Measurements from ENCODE around the gene G6PC1. TPM values are rescaled to one million over a fixed set of nuclear protein-coding genes. Genes with fewer than 3 reads are reported as not detected.

G6PC1 gene
- total and polyA plus RNA-seq, 2 of the 4 experiments (the other 2 are of a cell fraction), result not detected

DNA sequence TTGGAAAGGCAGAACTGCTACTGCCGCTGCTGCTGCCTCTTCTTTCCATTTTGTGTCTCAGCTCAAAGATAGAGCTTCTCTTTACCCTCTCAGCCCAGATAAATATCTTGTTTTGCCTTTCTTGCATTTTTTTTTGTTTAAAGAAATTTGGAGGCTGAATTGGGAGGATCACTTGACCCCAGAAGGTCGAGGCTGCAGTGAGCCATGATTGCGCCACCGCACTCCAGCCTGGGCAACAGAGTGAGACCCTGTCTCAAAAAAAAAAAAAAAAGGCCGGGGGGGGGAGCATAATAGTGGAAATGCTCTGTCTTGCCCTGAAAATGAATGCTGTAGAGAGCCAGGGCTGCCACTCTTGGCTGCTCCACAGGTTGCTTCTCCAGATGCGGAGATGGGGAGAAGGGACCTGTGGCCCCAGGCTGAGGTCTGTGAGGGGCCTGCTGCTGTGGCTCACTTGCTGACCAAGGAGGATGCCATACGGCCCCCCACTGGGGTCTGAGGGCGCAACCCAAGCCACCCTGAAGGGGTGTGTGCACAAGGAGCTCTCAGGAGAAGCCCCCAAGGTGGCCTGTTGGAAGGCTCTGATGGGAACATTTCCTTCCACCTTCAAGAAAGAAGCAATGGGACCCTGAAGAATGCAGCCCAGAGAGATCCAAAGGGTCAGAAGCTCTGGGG lies 21.5 kb upstream of the G6PC1 start:
- Histone ChIP-seq H3K4ac (ENCODE audit: low read depth, low read length) (no peak overlapping the region), H2BK20ac (ENCODE audit: low read depth, low read length) (no peak overlapping the region), H3K18ac (ENCODE audit: low read depth, low read length) (no peak overlapping the region), H2AFZ (replicated peaks; ENCODE audit: low read length, poor library complexity) (no peak overlapping the region), H3K79me1 (ENCODE audit: low read depth in 1 of 2, low read length in 2 of 2) (no peaks in the 10 kb centered on the region), H4K91ac (ENCODE audit: insufficient read depth, low read depth, low read length) (no peak overlapping the region), H3K9me3 (ENCODE audit: control insufficient read depth, insufficient read depth, low read length) (no peaks in the 10 kb centered on the region), H3K23ac (ENCODE audit: low read depth, low read length) (no peak overlapping the region), H3K27ac (ENCODE audit: insufficient read depth, low read length) (no peak overlapping the region), H3K14ac (replicated peaks; ENCODE audit: low read depth, low read length) (no peak overlapping the region), H3K56ac (ENCODE audit: extremely low read depth, insufficient read depth, low read length) (no peak overlapping the region), H4K8ac (ENCODE audit: low read depth in 2 of 2, low read length in 2 of 2) (no peak overlapping the region), H2BK15ac (ENCODE audit: low read depth, low read length) (no peak overlapping the region), H3K27me3 (ENCODE audit: control insufficient read depth, insufficient read depth, low read length) (peaks cover 27% of the 10 kb centered on the region), H3K4me1 (ENCODE audit: control insufficient read depth, insufficient read depth, low read length) (peaks cover 4% of the 10 kb centered on the region; the same call in 1 of the 2 replicates), H3K36me3 (ENCODE audit: control insufficient read depth, insufficient read depth, low read length) (no peaks in the 10 kb centered on the region), H3K9ac (ENCODE audit: low read depth, low read length) (no peak overlapping the region), H4K20me1 (ENCODE audit: insufficient read depth, low read length) (no peaks in the 10 kb centered on the region), H3K9me1 (ENCODE audit: insufficient read depth, low read length) (no peaks in the 10 kb centered on the region), H2BK5ac (ENCODE audit: low read depth, low read length, poor library complexity, severe bottlenecking) (no peak overlapping the region), H2AK5ac (ENCODE audit: low read depth, low read length) (no peak overlapping the region), H2BK120ac (ENCODE audit: low read depth, low read length) (no peak overlapping the region), H3K4me3 (ENCODE audit: insufficient read depth, low read depth, low read length) (no peak overlapping the region), H4K5ac (ENCODE audit: low read depth, low read length) (no peak overlapping the region), H3K4me2 (ENCODE audit: low read depth, low read length) (no peak overlapping the region), H2AK9ac (replicated peaks; ENCODE audit: low read depth, low read length, poor library complexity) (no peak overlapping the region)
- ATAC-seq (ENCODE audit: low read depth) (no peak), DNase-seq (no peak)
- WGBS, 2 experiments (ENCODE audit: extremely low coverage in 2 of 2, insufficient read length in 1 of 2), result 100% methylated on average over 1 of the region's 8 CpGs; no CpG with 5 or more reads in 1 of the 2 experiments
- TF ChIP-seq MAZ (IDR thresholded peaks at IDR 0.05; ENCODE audit: borderline replicate concordance, low read depth, low read length), result no peak
- no peak for TF ChIP-seq MXI1 (IDR thresholded peaks at IDR 0.05; ENCODE audit: borderline replicate concordance, low read depth, low read length)
- TF ChIP-seq, protein P1, sequence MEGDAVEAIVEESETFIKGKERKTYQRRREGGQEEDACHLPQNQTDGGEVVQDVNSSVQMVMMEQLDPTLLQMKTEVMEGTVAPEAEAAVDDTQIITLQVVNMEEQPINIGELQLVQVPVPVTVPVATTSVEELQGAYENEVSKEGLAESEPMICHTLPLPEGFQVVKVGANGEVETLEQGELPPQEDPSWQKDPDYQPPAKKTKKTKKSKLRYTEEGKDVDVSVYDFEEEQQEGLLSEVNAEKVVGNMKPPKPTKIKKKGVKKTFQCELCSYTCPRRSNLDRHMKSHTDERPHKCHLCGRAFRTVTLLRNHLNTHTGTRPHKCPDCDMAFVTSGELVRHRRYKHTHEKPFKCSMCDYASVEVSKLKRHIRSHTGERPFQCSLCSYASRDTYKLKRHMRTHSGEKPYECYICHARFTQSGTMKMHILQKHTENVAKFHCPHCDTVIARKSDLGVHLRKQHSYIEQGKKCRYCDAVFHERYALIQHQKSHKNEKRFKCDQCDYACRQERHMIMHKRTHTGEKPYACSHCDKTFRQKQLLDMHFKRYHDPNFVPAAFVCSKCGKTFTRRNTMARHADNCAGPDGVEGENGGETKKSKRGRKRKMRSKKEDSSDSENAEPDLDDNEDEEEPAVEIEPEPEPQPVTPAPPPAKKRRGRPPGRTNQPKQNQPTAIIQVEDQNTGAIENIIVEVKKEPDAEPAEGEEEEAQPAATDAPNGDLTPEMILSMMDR (conservative IDR thresholded peaks at IDR 0.05; ENCODE audit: low read depth, low read length), result no peak
- TF ChIP-seq NFE2L2 (IDR thresholded peaks at IDR 0.05; ENCODE audit: low read depth, low read length), result no peak
- no peak for TF ChIP-seq CHD1 (IDR thresholded peaks at IDR 0.05; ENCODE audit: low read depth, low read length)
- TF ChIP-seq RAD21 (IDR thresholded peaks at IDR 0.05; ENCODE audit: low read length), result no peak
- no peak for TF ChIP-seq RFX5 (IDR thresholded peaks at IDR 0.05; ENCODE audit: low read depth, low read length)
- TF ChIP-seq SMC3 (IDR thresholded peaks at IDR 0.05; ENCODE audit: low read depth, low read length), result no peak
- no peak for TF ChIP-seq BHLHE40 (IDR thresholded peaks at IDR 0.05; ENCODE audit: low read depth, low read length)
- TF ChIP-seq, protein P2, sequence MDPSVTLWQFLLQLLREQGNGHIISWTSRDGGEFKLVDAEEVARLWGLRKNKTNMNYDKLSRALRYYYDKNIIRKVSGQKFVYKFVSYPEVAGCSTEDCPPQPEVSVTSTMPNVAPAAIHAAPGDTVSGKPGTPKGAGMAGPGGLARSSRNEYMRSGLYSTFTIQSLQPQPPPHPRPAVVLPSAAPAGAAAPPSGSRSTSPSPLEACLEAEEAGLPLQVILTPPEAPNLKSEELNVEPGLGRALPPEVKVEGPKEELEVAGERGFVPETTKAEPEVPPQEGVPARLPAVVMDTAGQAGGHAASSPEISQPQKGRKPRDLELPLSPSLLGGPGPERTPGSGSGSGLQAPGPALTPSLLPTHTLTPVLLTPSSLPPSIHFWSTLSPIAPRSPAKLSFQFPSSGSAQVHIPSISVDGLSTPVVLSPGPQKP (IDR thresholded peaks at IDR 0.05; ENCODE audit: borderline replicate concordance, low read depth, low read length), result no peak
- TF ChIP-seq MAFK (IDR thresholded peaks at IDR 0.05; ENCODE audit: low read depth, low read length), result no peak
- TF ChIP-seq FOS (IDR thresholded peaks at IDR 0.05; ENCODE audit: low read depth, low read length), result no peak
- TF ChIP-seq, protein P3, sequence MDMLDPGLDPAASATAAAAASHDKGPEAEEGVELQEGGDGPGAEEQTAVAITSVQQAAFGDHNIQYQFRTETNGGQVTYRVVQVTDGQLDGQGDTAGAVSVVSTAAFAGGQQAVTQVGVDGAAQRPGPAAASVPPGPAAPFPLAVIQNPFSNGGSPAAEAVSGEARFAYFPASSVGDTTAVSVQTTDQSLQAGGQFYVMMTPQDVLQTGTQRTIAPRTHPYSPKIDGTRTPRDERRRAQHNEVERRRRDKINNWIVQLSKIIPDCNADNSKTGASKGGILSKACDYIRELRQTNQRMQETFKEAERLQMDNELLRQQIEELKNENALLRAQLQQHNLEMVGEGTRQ (IDR thresholded peaks at IDR 0.05; ENCODE audit: low read depth, low read length), result no peak
- no peak for TF ChIP-seq CEBPB (IDR thresholded peaks at IDR 0.05; ENCODE audit: low read depth, low read length)
- in situ Hi-C loops (cut with MboI; ENCODE audit: low sequenced_read_pairs) (loop anchor here (25.0 kb wide), 1 partner anchor 433 kb away; no protein-coding TSS in a partner anchor), intact Hi-C loops (cut with micrococcal nuclease) (no loop called here), dilution Hi-C loops (cut with HindIII; ENCODE audit: low sequenced_read_pairs, unreplicated experiment) (no loop called here)
- BruUV-seq (replicated peaks), result no TSS peak
- POLR2A ChIA-PET (ENCODE audit: unreplicated experiment), result no interaction called here
- CTCF ChIA-PET, result no interaction called here
